SU-DHL-6 (cell line): ENCODE measurements around the gene GARIN5B.

Experiments used
- H2AFZ ChIP-seq: fragments of 200-600 bp; sonication (generic); 2 replicates; pipeline ENCODE4 v1.6.1; 2014; ENCODE audit warnings: low read depth, mild to moderate bottlenecking, moderate library complexity, mixed read lengths, antibody characterized with exemption, low read length; ENCODE audit not compliant: severe bottlenecking
- H3F3A ChIP-seq: fragments of 200-600 bp; shearing (Covaris generic); 2 replicates; pipeline ENCODE4 v1.6.0; 2016; ENCODE audit warnings: antibody characterized with exemption, mild to moderate bottlenecking; ENCODE audit not compliant: insufficient read depth
- H3K27ac ChIP-seq: fragments of 200-600 bp; sonication (generic); 2 replicates; pipeline ENCODE4 v1.5.1; 2016; ENCODE audit warnings: low read depth, mild to moderate bottlenecking, low read length, moderate library complexity, mixed read lengths
- H3K27me3 ChIP-seq: fragments of 200-600 bp; sonication (generic), shearing (Covaris generic); 2 replicates; pipeline ENCODE4 v1.6.0; 2014; ENCODE audit warnings: mild to moderate bottlenecking, low read length
- H3K36me3 ChIP-seq: fragments of 200-600 bp; sonication (generic); 2 replicates; pipeline ENCODE4 v1.6.1; 2014; ENCODE audit warnings: mild to moderate bottlenecking, low read length, mixed read lengths
- H3K4me2 ChIP-seq: fragments of 300-600, 200-600 bp; shearing (Covaris generic), sonication (generic); 2 replicates; pipeline ENCODE4 v1.6.0; 2014; ENCODE audit warnings: low read length, low read depth, mild to moderate bottlenecking; ENCODE audit not compliant: poor library complexity, severe bottlenecking
- H3K4me3 ChIP-seq: fragments of 200-600 bp; sonication (generic); 2 replicates; pipeline ENCODE4 v1.5.1; 2014; ENCODE audit warnings: antibody characterized with exemption, low read length, mild to moderate bottlenecking, mixed read lengths; ENCODE audit not compliant: insufficient read depth, poor library complexity, severe bottlenecking
- H3K79me2 ChIP-seq: fragments of 200-600 bp; sonication (generic); 2 replicates; pipeline ENCODE4 v1.6.1; 2014; ENCODE audit warnings: mild to moderate bottlenecking, low read length, moderate library complexity; ENCODE audit not compliant: insufficient read depth
- H3K9ac ChIP-seq: fragments of 200-600 bp; sonication (generic); 2 replicates; pipeline ENCODE4 v1.7.0; 2014; ENCODE audit warnings: mild to moderate bottlenecking, low read length
- H3K9me2 ChIP-seq: fragments of 200-600 bp; sonication (generic); replicated peaks from 2 replicates; pipeline ENCODE4 v1.6.1; 2014; ENCODE audit warnings: low read length; ENCODE audit not compliant: insufficient read depth
- H3K9me3 ChIP-seq: fragments of 200-600 bp; sonication (generic); 2 replicates; pipeline ENCODE4 v1.6.1; 2014; ENCODE audit warnings: low read length, mixed read lengths; ENCODE audit not compliant: insufficient read depth
- H4K20me1 ChIP-seq: fragments of 200-600 bp; sonication (generic); 2 replicates; pipeline ENCODE4 v1.6.1; 2014; ENCODE audit warnings: low read depth, mild to moderate bottlenecking, antibody characterized with exemption, low read length, moderate library complexity, mixed read lengths
- EZH2phosphoT487 ChIP-seq: fragments of 200-600 bp; sonication (generic), shearing (Covaris generic); conservative IDR thresholded peaks from 2 replicates; pipeline ENCODE4 v1.6.1; 2018; ENCODE audit warnings: mild to moderate bottlenecking, antibody characterized with exemption, low read length, moderate library complexity, mixed read lengths
- TF ChIP-seq, protein P1 (sequence below): fragments of 200-600 bp; sonication (generic); IDR thresholded peaks from one replicate; pipeline ENCODE4 v1.5.1; 2017; ENCODE audit warnings: antibody characterized with exemption, mild to moderate bottlenecking, low read length, moderate library complexity; ENCODE audit not compliant: insufficient read depth, poor library complexity, severe bottlenecking

GARIN5B gene

DNA sequence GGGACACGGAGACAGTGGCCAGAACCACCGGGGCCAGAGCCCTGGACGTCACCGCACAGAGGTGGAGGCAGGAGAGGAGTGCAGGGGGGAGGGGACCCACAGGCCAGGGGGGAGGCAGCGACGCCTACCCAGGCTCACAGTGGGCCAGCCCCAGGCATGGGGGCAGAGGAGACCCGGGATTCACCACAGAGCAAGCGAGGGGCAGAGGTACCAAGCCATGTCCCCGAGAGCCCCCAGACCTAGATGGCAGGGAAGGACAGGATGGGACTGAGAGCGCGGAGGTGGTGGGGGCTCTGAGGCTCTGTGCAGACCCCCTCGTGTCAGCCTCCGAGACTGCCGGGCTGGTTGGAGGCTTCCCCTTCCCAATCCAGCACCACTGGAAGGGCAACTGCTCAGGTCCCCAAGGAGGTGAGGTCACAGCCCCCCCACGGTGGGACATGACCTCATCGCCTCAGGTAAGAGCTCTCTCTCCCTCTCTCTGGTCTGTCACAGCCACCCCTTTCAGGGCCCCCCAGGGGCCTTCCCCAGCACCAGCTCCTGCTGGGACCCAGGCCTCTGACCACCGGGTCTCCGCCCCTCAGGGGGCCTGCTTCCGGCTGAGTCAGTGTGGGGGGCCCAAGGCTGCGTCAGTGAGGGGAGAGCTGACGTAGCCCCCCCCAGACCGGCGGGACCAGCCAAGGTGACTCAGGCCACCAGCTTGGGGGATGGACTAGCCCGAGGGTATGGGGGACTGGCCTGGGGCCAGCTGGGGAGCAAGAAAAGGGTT lies 9.4 kb upstream of the GARIN5B start:
- no peaks in the 10 kb centered on the region for H3K27me3 ChIP-seq
- H4K20me1 ChIP-seq, result no peaks in the 10 kb centered on the region
- no peaks in the 10 kb centered on the region for H3K9me3 ChIP-seq

DNA sequence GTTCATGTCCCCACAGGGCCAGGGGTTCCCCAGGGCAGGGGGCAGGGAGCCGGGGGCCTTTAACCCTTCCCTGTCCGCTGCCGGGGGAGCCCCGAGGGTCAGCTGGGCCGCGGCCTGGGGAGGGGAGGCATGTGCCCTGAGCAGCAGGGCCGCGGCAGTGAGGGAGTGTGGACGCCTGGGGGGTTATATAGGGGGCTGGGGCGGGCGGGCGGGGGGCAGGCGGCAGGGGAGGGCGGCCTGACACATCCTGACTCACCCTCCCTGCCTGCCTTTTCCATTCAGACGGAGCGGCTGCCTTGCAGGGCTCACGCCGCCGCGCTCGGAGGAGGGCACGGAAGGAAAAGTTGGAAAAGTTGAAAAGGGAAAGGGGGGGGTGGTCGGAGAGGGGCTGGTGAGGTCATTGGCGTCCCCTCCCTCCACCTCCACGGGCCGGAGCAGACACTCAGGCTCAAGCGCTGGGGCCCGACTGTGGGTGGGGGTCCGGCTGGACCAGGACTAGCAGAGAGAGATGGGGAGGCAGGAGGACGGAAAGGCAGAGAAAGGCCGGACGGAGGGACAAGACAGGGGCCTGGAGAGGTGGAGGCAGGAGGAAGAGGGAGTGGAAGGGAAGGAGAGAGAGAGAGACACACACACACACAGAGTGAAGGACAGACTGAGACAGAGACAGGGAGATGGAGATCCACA lies 7.4 kb upstream of the GARIN5B start, which contains the start of gene IL11:
Gene IL11 (minus strand): TSS at position 159 of the 684 bp plus-strand sequence. CDS start 153 bp downstream, at position 6.
- TF ChIP-seq EZH2phosphoT487, result no peak
- TF ChIP-seq, protein P1, sequence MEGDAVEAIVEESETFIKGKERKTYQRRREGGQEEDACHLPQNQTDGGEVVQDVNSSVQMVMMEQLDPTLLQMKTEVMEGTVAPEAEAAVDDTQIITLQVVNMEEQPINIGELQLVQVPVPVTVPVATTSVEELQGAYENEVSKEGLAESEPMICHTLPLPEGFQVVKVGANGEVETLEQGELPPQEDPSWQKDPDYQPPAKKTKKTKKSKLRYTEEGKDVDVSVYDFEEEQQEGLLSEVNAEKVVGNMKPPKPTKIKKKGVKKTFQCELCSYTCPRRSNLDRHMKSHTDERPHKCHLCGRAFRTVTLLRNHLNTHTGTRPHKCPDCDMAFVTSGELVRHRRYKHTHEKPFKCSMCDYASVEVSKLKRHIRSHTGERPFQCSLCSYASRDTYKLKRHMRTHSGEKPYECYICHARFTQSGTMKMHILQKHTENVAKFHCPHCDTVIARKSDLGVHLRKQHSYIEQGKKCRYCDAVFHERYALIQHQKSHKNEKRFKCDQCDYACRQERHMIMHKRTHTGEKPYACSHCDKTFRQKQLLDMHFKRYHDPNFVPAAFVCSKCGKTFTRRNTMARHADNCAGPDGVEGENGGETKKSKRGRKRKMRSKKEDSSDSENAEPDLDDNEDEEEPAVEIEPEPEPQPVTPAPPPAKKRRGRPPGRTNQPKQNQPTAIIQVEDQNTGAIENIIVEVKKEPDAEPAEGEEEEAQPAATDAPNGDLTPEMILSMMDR, result no peak
- Histone ChIP-seq H3K9me2 (no peaks in the 10 kb centered on the region), H2AFZ (no peak within 1 kb of the TSS), H3K9ac (no peak within 1 kb of the TSS), H3K27ac (no peak within 1 kb of the TSS), H3K27me3 (no peaks in the 10 kb centered on the region), H3K4me2 (no peak within 1 kb of the TSS), H3K36me3 (no peaks in the 10 kb centered on the region), H3K9me3 (no peaks in the 10 kb centered on the region), H3K4me3 (no peak within 1 kb of the TSS), H4K20me1 (no peaks in the 10 kb centered on the region), H3K79me2 (no peaks in the 10 kb centered on the region), H3F3A (no peaks in the 10 kb centered on the region)

More for the DNA sequence above, 9.4 kb upstream of the GARIN5B start:
- Histone ChIP-seq H3K36me3 (no peaks in the 10 kb centered on the region), H3F3A (no peaks in the 10 kb centered on the region), H3K4me2 (no peak overlapping the region), H2AFZ (no peak overlapping the region), H3K9ac (no peak overlapping the region), H3K9me2 (no peaks in the 10 kb centered on the region), H3K79me2 (no peaks in the 10 kb centered on the region), H3K4me3 (no peak overlapping the region), H3K27ac (no peak overlapping the region)
- TF ChIP-seq EZH2phosphoT487, result no peak
- TF ChIP-seq, protein P1, result no peak

DNA sequence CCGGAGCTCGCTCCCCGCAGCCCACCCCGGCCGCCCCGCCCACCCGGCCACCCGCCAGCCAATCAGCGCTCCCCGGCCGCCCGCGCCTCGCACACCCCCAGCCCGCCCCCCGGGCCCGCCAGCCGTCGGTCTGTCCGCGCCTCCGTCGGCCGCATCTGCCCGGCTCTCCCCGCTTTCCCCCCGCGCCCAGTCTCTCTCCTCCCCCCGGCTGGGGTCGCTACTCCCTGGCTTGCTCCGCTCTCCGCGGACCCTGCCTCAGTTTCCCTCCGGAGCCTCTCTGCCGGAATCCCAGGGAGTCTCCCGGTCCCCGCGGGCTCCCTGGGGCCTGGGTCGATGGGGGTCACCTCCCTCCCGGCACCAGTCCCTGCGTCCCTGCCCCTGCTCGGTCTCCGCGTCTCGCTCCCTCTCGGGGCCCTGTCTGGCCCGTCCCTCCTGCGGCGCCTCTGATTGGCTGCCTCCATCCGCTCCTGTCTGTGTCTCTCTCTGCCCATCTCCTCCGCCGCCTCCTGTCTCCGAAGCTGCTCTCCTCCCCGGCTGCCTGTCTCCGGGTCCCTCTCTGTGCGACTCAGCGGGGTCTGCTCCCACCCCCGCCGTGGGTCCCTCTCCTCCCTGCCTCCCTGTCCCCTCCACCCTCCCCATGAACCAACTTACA lies 6.7 kb upstream of the GARIN5B start:
- Histone ChIP-seq H3K4me3 (no peak overlapping the region), H3K79me2 (no peaks in the 10 kb centered on the region), H3K9me3 (no peaks in the 10 kb centered on the region), H3K9ac (no peak overlapping the region), H3K27me3 (no peaks in the 10 kb centered on the region), H3F3A (no peaks in the 10 kb centered on the region), H3K9me2 (no peaks in the 10 kb centered on the region), H3K4me2 (no peak overlapping the region), H2AFZ (no peak overlapping the region), H4K20me1 (no peaks in the 10 kb centered on the region), H3K27ac (no peak overlapping the region), H3K36me3 (no peaks in the 10 kb centered on the region)
- no peak for TF ChIP-seq EZH2phosphoT487
- TF ChIP-seq, protein P1, result no peak
